ENCODE data around the gene PPIL1. TPM values are rescaled to one million over a fixed set of nuclear protein-coding genes. Genes with fewer than 3 reads are reported as not detected.

The PPIL1 gene
- total and polyA plus RNA-seq, 9 donors, result 10.7 to 38.4 (median 21.2) TPM

DNA sequence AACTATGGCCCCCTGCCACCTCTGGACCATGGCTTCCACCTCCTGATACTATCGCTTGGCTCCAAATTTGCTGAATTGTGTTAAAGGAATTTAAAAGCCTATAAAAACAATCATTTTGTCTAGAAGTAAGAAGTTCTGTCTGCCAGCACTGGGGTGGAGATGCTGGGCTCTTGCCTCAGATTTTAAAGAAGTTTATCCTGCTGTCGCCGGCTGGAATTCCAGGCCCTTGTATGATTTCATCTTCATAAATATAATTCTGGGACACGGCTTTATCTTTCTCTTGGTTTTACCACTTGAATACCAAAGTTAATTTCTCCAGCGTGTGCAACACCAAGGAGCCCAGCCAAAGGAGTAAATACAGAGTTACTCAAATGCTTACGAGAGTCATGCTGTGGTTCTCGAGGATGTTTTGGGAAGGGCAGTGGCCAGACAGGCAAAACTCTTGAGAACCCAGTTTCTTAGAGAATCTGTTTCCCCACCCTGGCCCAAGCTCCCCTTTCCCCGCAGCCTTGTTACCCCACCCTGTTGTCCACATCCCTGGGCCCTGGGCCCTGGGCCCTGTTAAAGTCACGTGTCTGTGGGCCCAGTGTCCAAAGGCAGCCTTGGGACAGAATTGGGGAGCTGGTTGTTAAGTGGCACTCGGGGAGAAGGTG lies 43.1 kb upstream of the PPIL1 start:
- H3K9me3 ChIP-seq, result no peaks in the 10 kb centered on the region
- peak in 3 of 5 donors; percentile 38 to 55 (median 48) for DNase-seq
- H3K27me3 ChIP-seq, result no peaks in the 10 kb centered on the region
- 24 to 33% (median 29%) methylated on average over 10 of the region's 10 CpGs for WGBS, 3 donors
- no peak overlapping the region for H3K4me3 ChIP-seq
- intact Hi-C loops (cut with DNase I), result no loop called here
- no peaks in the 10 kb centered on the region for H3K36me3 ChIP-seq
- peaks cover 15% of the 10 kb centered on the region for H3K4me1 ChIP-seq (ENCODE audit: insufficient read depth)
- peak overlapping the region; percentile 71 to 92 for H3K27ac ChIP-seq
- TF ChIP-seq POLR2A (IDR thresholded peaks at IDR 0.05) (no peak), EP300 (IDR thresholded peaks at IDR 0.05) (no peak)
- TF ChIP-seq, protein P1, sequence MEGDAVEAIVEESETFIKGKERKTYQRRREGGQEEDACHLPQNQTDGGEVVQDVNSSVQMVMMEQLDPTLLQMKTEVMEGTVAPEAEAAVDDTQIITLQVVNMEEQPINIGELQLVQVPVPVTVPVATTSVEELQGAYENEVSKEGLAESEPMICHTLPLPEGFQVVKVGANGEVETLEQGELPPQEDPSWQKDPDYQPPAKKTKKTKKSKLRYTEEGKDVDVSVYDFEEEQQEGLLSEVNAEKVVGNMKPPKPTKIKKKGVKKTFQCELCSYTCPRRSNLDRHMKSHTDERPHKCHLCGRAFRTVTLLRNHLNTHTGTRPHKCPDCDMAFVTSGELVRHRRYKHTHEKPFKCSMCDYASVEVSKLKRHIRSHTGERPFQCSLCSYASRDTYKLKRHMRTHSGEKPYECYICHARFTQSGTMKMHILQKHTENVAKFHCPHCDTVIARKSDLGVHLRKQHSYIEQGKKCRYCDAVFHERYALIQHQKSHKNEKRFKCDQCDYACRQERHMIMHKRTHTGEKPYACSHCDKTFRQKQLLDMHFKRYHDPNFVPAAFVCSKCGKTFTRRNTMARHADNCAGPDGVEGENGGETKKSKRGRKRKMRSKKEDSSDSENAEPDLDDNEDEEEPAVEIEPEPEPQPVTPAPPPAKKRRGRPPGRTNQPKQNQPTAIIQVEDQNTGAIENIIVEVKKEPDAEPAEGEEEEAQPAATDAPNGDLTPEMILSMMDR (IDR thresholded peaks at IDR 0.05), result no peak

DNA sequence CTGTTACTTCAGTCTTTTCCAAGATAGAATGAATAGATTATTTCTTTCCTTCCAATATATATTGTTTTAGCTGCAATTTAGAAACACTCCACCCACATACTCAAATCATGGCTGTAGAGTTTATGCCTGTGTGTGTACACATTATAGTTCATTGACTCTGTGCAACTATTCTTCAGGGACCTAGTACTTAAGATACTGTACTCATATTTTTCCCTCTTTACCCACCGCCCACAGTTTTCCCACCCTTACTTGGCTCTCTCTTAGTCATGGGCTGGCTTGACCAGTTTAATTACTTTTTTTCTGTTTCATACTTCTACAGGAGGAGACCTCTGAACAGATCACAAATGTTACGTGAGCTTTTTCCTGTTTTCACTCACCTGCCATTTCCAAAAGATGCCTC lies 41.5 kb upstream of the PPIL1 start:
- intact Hi-C loops (cut with DNase I), result no loop called here
- Histone ChIP-seq H3K36me3 (no peaks in the 10 kb centered on the region), H3K4me3 (no peak overlapping the region), H3K4me1 (ENCODE audit: insufficient read depth) (peaks cover 16% of the 10 kb centered on the region), H3K27ac (peak overlapping the region in 1 of 2 donors; percentile 92), H3K9me3 (no peaks in the 10 kb centered on the region), H3K27me3 (no peaks in the 10 kb centered on the region)
- TF ChIP-seq EP300 (IDR thresholded peaks at IDR 0.05) (no peak), POLR2A (IDR thresholded peaks at IDR 0.05) (no peak)
- TF ChIP-seq, protein P1 (IDR thresholded peaks at IDR 0.05), result no peak
- DNase-seq, result no peak
- 67 to 70% (median 68%) methylated on average over 2 of the region's 2 CpGs for WGBS, 3 donors

DNA sequence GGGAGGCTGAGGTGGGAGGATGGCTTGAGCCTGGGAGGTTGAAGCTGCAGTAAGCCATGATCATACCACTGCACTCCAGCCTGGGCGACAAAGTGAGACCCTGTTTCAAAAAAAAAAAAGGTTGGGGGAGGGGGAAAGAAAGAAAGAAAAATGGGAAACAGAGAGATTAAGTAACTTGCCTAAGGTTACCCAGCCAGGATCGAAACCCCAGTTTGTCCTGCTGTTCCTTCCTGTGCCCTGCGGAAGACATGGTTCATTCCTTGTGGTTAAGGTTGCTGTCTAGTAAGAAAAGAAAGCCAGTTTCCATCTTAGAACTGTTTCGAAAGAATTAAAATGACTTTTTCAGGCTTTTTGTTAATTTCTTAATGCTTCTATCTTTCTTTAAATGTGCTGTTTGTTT lies 41.0 kb upstream of the PPIL1 start:
- TF ChIP-seq, protein P1 (IDR thresholded peaks at IDR 0.05), result no peak
- TF ChIP-seq POLR2A (IDR thresholded peaks at IDR 0.05) (no peak), EP300 (IDR thresholded peaks at IDR 0.05) (no peak)
- Histone ChIP-seq H3K4me1 (ENCODE audit: insufficient read depth) (peaks cover 16% of the 10 kb centered on the region), H3K27ac (no peak overlapping the region), H3K27me3 (no peaks in the 10 kb centered on the region), H3K4me3 (no peak overlapping the region), H3K36me3 (no peaks in the 10 kb centered on the region), H3K9me3 (no peaks in the 10 kb centered on the region)
- WGBS, 3 donors, result 91 to 96% (median 95%) methylated on average over 4 of the region's 4 CpGs
- peak in 1 of 5 donors; percentile 4 for DNase-seq
- intact Hi-C loops (cut with DNase I), result no loop called here

DNA sequence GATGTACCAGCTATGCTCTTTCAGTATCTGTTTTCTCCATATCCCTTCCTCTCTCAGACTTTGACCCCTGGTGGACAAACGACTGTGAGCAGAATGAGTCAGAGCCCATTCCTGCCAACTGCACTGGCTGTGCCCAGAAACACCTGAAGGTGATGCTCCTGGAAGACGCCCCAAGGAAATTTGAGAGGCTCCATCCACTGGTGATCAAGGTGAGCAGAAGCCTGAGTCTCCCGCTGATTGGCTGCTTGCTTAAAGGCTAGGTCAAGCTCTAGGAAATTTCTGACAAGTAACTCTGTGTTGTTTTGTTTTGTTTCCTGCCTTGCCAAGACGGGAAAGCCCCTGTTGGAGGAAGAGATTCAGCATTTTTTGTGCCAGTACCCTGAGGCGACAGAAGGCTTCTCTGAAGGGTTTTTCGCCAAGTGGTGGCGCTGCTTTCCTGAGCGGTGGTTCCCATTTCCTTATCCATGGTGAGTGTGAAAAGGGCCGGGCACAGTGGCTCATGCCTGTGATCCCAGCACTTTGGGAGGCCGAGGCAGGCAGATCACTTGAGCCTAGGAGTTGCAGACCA lies 39.7 kb upstream of the PPIL1 start:
- no peak for TF ChIP-seq POLR2A (IDR thresholded peaks at IDR 0.05)
- TF ChIP-seq, protein P1 (IDR thresholded peaks at IDR 0.05), result no peak
- no peak for TF ChIP-seq EP300 (IDR thresholded peaks at IDR 0.05)
- H3K9me3 ChIP-seq, result no peaks in the 10 kb centered on the region
- no peaks in the 10 kb centered on the region for H3K36me3 ChIP-seq
- H3K27me3 ChIP-seq, result no peaks in the 10 kb centered on the region
- 68 to 80% (median 76%) methylated on average over 10 of the region's 10 CpGs for WGBS, 3 donors
- H3K4me3 ChIP-seq, result no peak overlapping the region
- no peak overlapping the region for H3K27ac ChIP-seq
- peaks cover 16% of the 10 kb centered on the region for H3K4me1 ChIP-seq (ENCODE audit: insufficient read depth)
- intact Hi-C loops (cut with DNase I), result no loop called here
- DNase-seq, result no peak
